Astrocyte of the spinal cord (primary cell): ENCODE measurements around the gene ZMPSTE24.
"Not testable (repeated sequence)": the region's sequence is repeated elsewhere in the genome, so short reads cannot be mapped to it uniquely, and the experiment has no call there.

ENCODE experiments used
- DNase-seq: peaks from one replicate; pipeline ENCODE4 v3.0.0; 2011; ENCODE audit warnings: low read depth, low spot score
- H3K4me3 ChIP-seq: 2 replicates; pipeline ENCODE4 v1.5.1; 2011; ENCODE audit warnings: low read depth, mild to moderate bottlenecking, low read length, moderate library complexity
- CTCF ChIP-seq: IDR thresholded peaks from 2 replicates; pipeline ENCODE4 v1.5.1; 2012; ENCODE audit warnings: low read depth, mild to moderate bottlenecking, low read length, inconsistent platforms
- in situ Hi-C: cut with HindIII; loops from 2 replicates; pipeline ENCODE4 v1.10.0; 2017; ENCODE audit warnings: low sequenced_read_pairs

Gene ZMPSTE24

GRCh38 chr1:40318970-40319621 is 61.1 kb downstream of the ZMPSTE24 start:
- no peak for DNase-seq
- in situ Hi-C loops, result no loop called here
- no peak for TF ChIP-seq CTCF
- H3K4me3 ChIP-seq, result no peak overlapping the region

GRCh38 chr1:40331403-40331802 is 73.4 kb downstream of the ZMPSTE24 start:
- in situ Hi-C loops, H3K4me3 ChIP-seq, DNase-seq: not testable (repeated sequence)

GRCh38 chr1:40332695-40333094 is 74.7 kb downstream of the ZMPSTE24 start:
- no peak overlapping the region for H3K4me3 ChIP-seq
- in situ Hi-C loops, result no loop called here
- no peak for DNase-seq
- TF ChIP-seq CTCF, result no peak

GRCh38 chr1:40337443-40337842 is 79.4 kb downstream of the ZMPSTE24 start:
- no peak for DNase-seq
- TF ChIP-seq CTCF, result no peak
- in situ Hi-C loops, result no loop called here
- H3K4me3 ChIP-seq, result no peak overlapping the region

- TF ChIP-seq CTCF, result peak; percentile 99
- in situ Hi-C loops, result no loop called here
- H3K4me3 ChIP-seq, result no peak overlapping the region
- peak; percentile 75 for DNase-seq
Observed at GRCh38 chr1:40338745-40339419, 80.8 kb downstream of the ZMPSTE24 start.

GRCh38 chr1:40339420-40340323 is 81.6 kb downstream of the ZMPSTE24 start:
- in situ Hi-C loops, result no loop called here
- no peak for TF ChIP-seq CTCF

More at GRCh38 chr1:40339420-40340323, 81.6 kb downstream of the ZMPSTE24 start:
- DNase-seq, result no peak
- no peak overlapping the region for H3K4me3 ChIP-seq
